Heart right ventricle (tissue), 16 donors: ENCODE measurements around the gene NDUFB4. TPM values are rescaled to one million over a fixed set of nuclear protein-coding genes. Genes with fewer than 3 reads are reported as not detected.

Experiments
- ATAC-seq, 8 donors: fragments of 200-7000 bp; cut with Tn5 transposase; one replicate each; pipeline ENCODE4 v1.9.1; 2020; ENCODE audit warnings: mild to moderate bottlenecking in 8 of 8, moderate library complexity in 8 of 8, moderate number of reproducible peaks in 1 of 8
- DNase-seq, 2 donors: peaks; one replicate each; pipeline ENCODE4 v3.0.0-alpha.2; 2020
- H3K27ac ChIP-seq, 10 donors: fragments of 200-600 bp; sonication (generic) in 2 of 10; one replicate each; pipeline versions ENCODE4 v1.5.0 to v1.8.0; 2020 to 2022; ENCODE audit warnings: mild to moderate bottlenecking in 3 of 10
- H3K27me3 ChIP-seq, 7 donors: fragments of 200-600 bp; one replicate each; pipeline ENCODE4 v1.8.0; 2021 to 2022; ENCODE audit warnings: mild to moderate bottlenecking in 2 of 7
- H3K36me3 ChIP-seq, 9 donors: fragments of 200-600 bp; sonication (generic) in 1 of 9; one replicate each; pipeline versions ENCODE4 v1.5.0 to v1.8.0; 2020 to 2022; ENCODE audit warnings: mild to moderate bottlenecking in 2 of 9
- H3K4me1 ChIP-seq, 9 donors: fragments of 200-600 bp; sonication (generic) in 1 of 9; one replicate each; pipeline versions ENCODE4 v1.5.0 to v1.8.0; 2020 to 2022; ENCODE audit warnings: mild to moderate bottlenecking in 4 of 9
- H3K4me3 ChIP-seq, 10 donors: fragments of 200-600 bp; sonication (generic) in 2 of 10; one replicate each; pipeline versions ENCODE4 v1.5.0 to v1.8.0; 2020 to 2022; ENCODE audit warnings: mild to moderate bottlenecking in 7 of 10, moderate library complexity in 2 of 10
- H3K9me3 ChIP-seq, 11 donors: fragments of 200-600 bp in 10 of 11; sonication (generic) in 2 of 11; one replicate each; pipeline versions ENCODE4 v1.5.0 to v1.8.0; 2013 to 2022; ENCODE audit warnings: mild to moderate bottlenecking in 2 of 11, control low read depth in 1 of 11, moderate library complexity in 1 of 11
- CTCF ChIP-seq, 9 donors: fragments of 200-600 bp; sonication (generic) in 2 of 9; IDR thresholded peaks; one replicate each; pipeline versions ENCODE4 v1.5.0 to v1.8.0; 2021 to 2022; ENCODE audit warnings: antibody characterized with exemption in 9 of 9, mild to moderate bottlenecking in 5 of 9, moderate library complexity in 1 of 9
- WGBS, 2 donors: extraction: QIAGEN DNeasy Blood & Tissue Kit; methylation state at CpG; one replicate each; pipeline ENCODE4 v1.1.7; 2013; ENCODE audit warnings: inconsistent platforms in 1 of 2; 5-methylcytosine and 5-hydroxymethylcytosine counted together
- intact Hi-C, 10 donors: fragments of 100-400 bp; cut with DNase I; formaldehyde crosslinking; loops; one replicate each; pipeline versions ENCODE4 v1.11.1 to v1.14.2; 2022
- polyA plus RNA-seq, 2 donors: library from polyadenylated mRNA; stranded (reverse); fragments of 200-250 nt; gene quantifications; one replicate each; pipeline ENCODE4 v1.2.3, GENCODE V29; 2013
- total RNA-seq, 10 donors: library from RNA; stranded (reverse); fragmentation: NEBNext Ultra II Directional in 3 of 10; extraction: Animal tissue kit (Norgen Biotek cat#: 25700) in 3 of 10; gene quantifications; one replicate each; pipeline versions ENCODE4 v1.2.1 to v1.2.4, GENCODE V29; 2021 to 2023
- donor health status: Arrhythmogenic right ventricular cardiomyopathy.
- donor health status: ischemic (EF 13 %, LVEDD 7.1; RV severe dilation, severe dysfunction).
- donor health status: healthy with polysubstance abuse.
- donor health status: DM: no; HTN: yes; CAD: no.
- donor health status: DM: no; HTN: no; CAD: no.
- donor health status: ischemic (EF 25% LVEDD 6.9; RV normal size, moderate dysfunction).
- donor health status: ischemic (EF 25% LVEDD 5.7; RV mildly dilated, moderate dysfunction).
- donor health status: healthy.
- donor health status: DM: yes; HTN: yes; CAD: no.
- donor health status: Ischemic cardiomyopathy.
- donor health status: ischemic (EF 35%, LVEDD 5.7; RV mildly dilated, moderate dysfunction).
- donor health status: nonischemic (EF 11% LVEDD 7.7; RV severe dilation, severe dysfunction).
- donor health status: DM: yes; HTN: yes; CAD: no.
- donor health status: PGD.
- donor health status: ischemic (EF 29% LVEDD 5.4; RV normal size, mild dysfunction).
- donor health status: nonischemic (EF 23%, LVEDD 6.1; RV moderate dilation, normal function).

Gene NDUFB4
- total and polyA plus RNA-seq, 12 donors: 347 to 581 (median 543) TPM

- no peak for TF ChIP-seq CTCF (IDR thresholded peaks at IDR 0.05)
- WGBS, 2 donors: 78 to 80% methylated on average over 5 of the region's 5 CpGs
Observed at GRCh38 chr3:120563356-120564022, 32.6 kb upstream of the NDUFB4 start.

GRCh38 chr3:120566243-120566975 is 29.7 kb upstream of the NDUFB4 start:
- Histone ChIP-seq H3K27me3 (no peaks in the 10 kb centered on the region), H3K9me3 (no peaks in the 10 kb centered on the region), H3K4me3 (no peak overlapping the region), H3K4me1 (peaks cover 0 to 23% (median 0%) of the 10 kb centered on the region in 9 donors), H3K27ac (no peak overlapping the region), H3K36me3 (no peaks in the 10 kb centered on the region)
- 74 to 80% methylated on average over 4 of the region's 4 CpGs for WGBS, 2 donors
- no peak for TF ChIP-seq CTCF (IDR thresholded peaks at IDR 0.05)
- no peak for DNase-seq
- ATAC-seq: no peak
- intact Hi-C loops: loop anchor here in 1 of 10 donors (5.0 kb wide), 1 partner anchor 176 kb away; the partner anchor contains the start of genes GTF2E1 and RABL3

More at GRCh38 chr3:120563356-120564022, 32.6 kb upstream of the NDUFB4 start:
- Histone ChIP-seq H3K27ac (no peak overlapping the region), H3K27me3 (no peaks in the 10 kb centered on the region), H3K4me1 (peaks cover 0 to 37% (median 21%) of the 10 kb centered on the region in 9 donors), H3K9me3 (no peaks in the 10 kb centered on the region), H3K4me3 (no peak overlapping the region), H3K36me3 (no peaks in the 10 kb centered on the region)
- DNase-seq (no peak), ATAC-seq (no peak)
- intact Hi-C loops: loop anchor here in 5 of 10 donors (2.0 to 5.0 kb wide), 4 partner anchors 29 to 321 kb away; no protein-coding TSS in a partner anchor

- DNase-seq (no peak), ATAC-seq (peak; percentile 53 to 87 (median 82))
- peaks cover 0 to 23% (median 0%) of the 10 kb centered on the region in 9 donors for H3K4me1 ChIP-seq
- no peaks in the 10 kb centered on the region for H3K9me3 ChIP-seq
- no peaks in the 10 kb centered on the region for H3K36me3 ChIP-seq
- no peaks in the 10 kb centered on the region for H3K27me3 ChIP-seq
- intact Hi-C loops: loop anchor here in 2 of 10 donors (2.0 to 5.0 kb wide), 2 partner anchors 175 to 227 kb away; partner anchors contain the start of genes GTF2E1 (in 1 of the 2) and RABL3 (in 1 of the 2)
- TF ChIP-seq CTCF (IDR thresholded peaks at IDR 0.05): peak in 7 of 9 donors; percentile 10 to 61 (median 46)
- WGBS, 2 donors: 37 to 40% methylated on average over 8 of the region's 8 CpGs
- peak overlapping the region in 7 of 10 donors; percentile 10 to 39 (median 25) for H3K4me3 ChIP-seq
- peak overlapping the region in 7 of 10 donors; percentile 12 to 61 (median 52) for H3K27ac ChIP-seq
Observed at GRCh38 chr3:120567370-120568201, 28.6 kb upstream of the NDUFB4 start.

- H3K4me3 ChIP-seq: no peak overlapping the region
- H3K36me3 ChIP-seq: no peaks in the 10 kb centered on the region
- intact Hi-C loops: loop anchor here in 2 of 10 donors (2.0 to 5.0 kb wide), 2 partner anchors 174 to 227 kb away; partner anchors contain the start of genes GTF2E1 (in 1 of the 2) and RABL3 (in 1 of the 2)
- peak in 5 of 8 donors; percentile 14 to 32 (median 30) for ATAC-seq
- WGBS, 2 donors: 66 to 75% methylated on average over 3 of the region's 3 CpGs
- H3K27ac ChIP-seq: peak overlapping the region in 4 of 10 donors; percentile 27 to 61 (median 56)
- H3K4me1 ChIP-seq: peaks cover 0 to 23% (median 0%) of the 10 kb centered on the region in 9 donors
- DNase-seq: no peak
- H3K9me3 ChIP-seq: no peaks in the 10 kb centered on the region
- no peak for TF ChIP-seq CTCF (IDR thresholded peaks at IDR 0.05)
- H3K27me3 ChIP-seq: no peaks in the 10 kb centered on the region
Observed at GRCh38 chr3:120568202-120568531, 28.0 kb upstream of the NDUFB4 start.
